ENCODE data around the gene EEF2K. TPM values are rescaled to one million over a fixed set of nuclear protein-coding genes. Genes with fewer than 3 reads are reported as not detected.

EEF2K gene
- total and polyA plus RNA-seq, 2 of the 13 experiments (the other 11 are each of a cell fraction or from before 2014, with no cell fraction given), result 22.0 to 23.8 TPM

- Histone ChIP-seq H2AFZ (ENCODE audit: low read length) (no peak overlapping the region), H3K27me3 (ENCODE audit: control insufficient read depth in 1 of 2, insufficient read depth in 2 of 2, low read length in 2 of 2) (no peaks in the 10 kb centered on the region), H3K4me2 (ENCODE audit: low read depth, low read length) (no peak overlapping the region), H3K9me3 (ENCODE audit: low read length) (no peaks in the 10 kb centered on the region), H4K20me1 (ENCODE audit: insufficient read depth, low read length) (peaks cover 27% of the 10 kb centered on the region; the same call in 1 of the 2 replicates), H3K79me2 (ENCODE audit: insufficient read depth, low read length) (peaks cover 14% of the 10 kb centered on the region), H3K36me3 (replicated peaks in 1 of 2; ENCODE audit: control insufficient read depth in 1 of 2, insufficient read depth in 2 of 2, low read length in 2 of 2) (peaks cover 67 to 97% of the 10 kb centered on the region in 2 experiments), H3K4me1 (ENCODE audit: insufficient read depth, low read length) (no peaks in the 10 kb centered on the region), H3K4me3 (replicated peaks in 1 of 3; ENCODE audit: insufficient read depth in 1 of 3, low read depth in 2 of 3, low read length in 3 of 3) (no peak overlapping the region), H3K27ac (ENCODE audit: extremely low read length, insufficient read depth, low read length) (no peak overlapping the region), H3K9ac (ENCODE audit: insufficient read depth, low read depth, low read length) (no peak overlapping the region)
- no peak for FAIRE-seq
- no TSS peak for BruUV-seq (replicated peaks)
- ChIA-PET CTCF (ENCODE audit: low intra/inter-chr PET ratio, low total read pairs) (no interaction called here), POLR2A (no interaction called here)
- in situ Hi-C loops (cut with HindIII; ENCODE audit: extremely low pct_ligation_motif_present, low pct_unique_long_range_greater_than_20kb) (no loop called here), intact Hi-C loops (cut with micrococcal nuclease; ENCODE audit: unreplicated experiment) (loop anchor here (5.0 kb wide), 1 partner anchor 50 kb away; the partner anchor contains the start of gene CDR2)
- no peak for DNase-seq (ENCODE audit: low spot score)
- 95% methylated on average over 17 of the region's 17 CpGs for WGBS (ENCODE audit: low lambda C conversion rate)
- TF ChIP-seq ZNF431 (CRISPR knock-in tag; IDR thresholded peaks at IDR 0.05; ENCODE audit: borderline replicate concordance, low read depth) (no peak), ZNF264 (CRISPR knock-in tag; IDR thresholded peaks at IDR 0.05) (no peak), NFIC (IDR thresholded peaks at IDR 0.05; ENCODE audit: low read length) (no peak), JDP2 (CRISPR knock-in tag; IDR thresholded peaks at IDR 0.05; ENCODE audit: borderline replicate concordance) (no peak), CBX2 (IDR thresholded peaks at IDR 0.05; ENCODE audit: low read depth, low read length) (no peak), CBX2 (CRISPR knock-in tag; IDR thresholded peaks at IDR 0.05; ENCODE audit: low read depth) (no peak), HNF4A (CRISPR knock-in tag; IDR thresholded peaks at IDR 0.05) (no peak), KDM2A (CRISPR knock-in tag; IDR thresholded peaks at IDR 0.05; ENCODE audit: borderline replicate concordance, low read depth) (no peak), DZIP1 (CRISPR knock-in tag; IDR thresholded peaks at IDR 0.05) (no peak)
- ATAC-seq, result no peak
These were observed 116.7 kb downstream of the EEF2K start for GRCh38 chr16:22322741-22323140.

All from HepG2 (cell line).